SW 1271 (cell line): ENCODE results near the gene BCORL1.

Source experiments
- DNase-seq, 2 experiments: peaks; one replicate each; lab custom pipeline; 2025; lab: John Stamatoyannopoulos, UW

Gene BCORL1

GRCh38 chrX:130009658-130010223 is 27.3 kb downstream of the BCORL1 start:
- no peak for DNase-seq

GRCh38 chrX:130012683-130013082 is 30.2 kb downstream of the BCORL1 start:
- no peak for DNase-seq

GRCh38 chrX:130013661-130014060 is 31.2 kb downstream of the BCORL1 start:
- no peak for DNase-seq

- DNase-seq, result no peak
Measured at GRCh38 chrX:130014356-130014755, 31.9 kb downstream of the BCORL1 start.

GRCh38 chrX:130014770-130015169 is 32.3 kb downstream of the BCORL1 start:
- no peak for DNase-seq

- no peak for DNase-seq
Measured at GRCh38 chrX:130015181-130015580, 32.7 kb downstream of the BCORL1 start.

- no peak for DNase-seq
Measured at GRCh38 chrX:130018143-130018542, 35.7 kb downstream of the BCORL1 start.

- no peak for DNase-seq
Measured at GRCh38 chrX:130020661-130021324, 38.4 kb downstream of the BCORL1 start.

- DNase-seq, result no peak
Measured at GRCh38 chrX:130024127-130024526, 41.7 kb downstream of the BCORL1 start.

GRCh38 chrX:130025256-130025655 is 42.8 kb downstream of the BCORL1 start:
- DNase-seq, result no peak

GRCh38 chrX:130027569-130027968 is 45.1 kb downstream of the BCORL1 start:
- DNase-seq, result no peak

- DNase-seq, result no peak
Measured at GRCh38 chrX:130028196-130028595, 45.8 kb downstream of the BCORL1 start.

GRCh38 chrX:130030826-130031225 is 48.4 kb downstream of the BCORL1 start:
- no peak for DNase-seq

GRCh38 chrX:130032552-130032951 is 50.1 kb downstream of the BCORL1 start:
- no peak for DNase-seq

GRCh38 chrX:130034178-130034577 is 51.7 kb downstream of the BCORL1 start:
- DNase-seq, result no peak

- DNase-seq, result no peak
Measured at GRCh38 chrX:130039847-130040246, 57.4 kb downstream of the BCORL1 start.

GRCh38 chrX:130047416-130047815 is 65.0 kb downstream of the BCORL1 start:
- no peak for DNase-seq

- no peak for DNase-seq
Measured at GRCh38 chrX:130048686-130049222, 66.3 kb downstream of the BCORL1 start.

- DNase-seq, result no peak
Measured at GRCh38 chrX:130049821-130050220, 67.4 kb downstream of the BCORL1 start.

- DNase-seq, result no peak
Measured at GRCh38 chrX:130051176-130051845, 68.9 kb downstream of the BCORL1 start.

- DNase-seq, result no peak
Measured at GRCh38 chrX:130053236-130053635, 70.8 kb downstream of the BCORL1 start.

- DNase-seq, result no peak
Measured at GRCh38 chrX:130055103-130055502, 72.7 kb downstream of the BCORL1 start.

- no peak for DNase-seq
Measured at GRCh38 chrX:130055899-130056298, 73.5 kb downstream of the BCORL1 start.
